ENCODE data around the gene SH3RF2. TPM values are rescaled to one million over a fixed set of nuclear protein-coding genes. Genes with fewer than 3 reads are reported as not detected.
"Not testable (repeated sequence)": the region's sequence is repeated elsewhere in the genome, so short reads cannot be mapped to it uniquely, and the experiment has no call there.

The SH3RF2 gene, protein sequence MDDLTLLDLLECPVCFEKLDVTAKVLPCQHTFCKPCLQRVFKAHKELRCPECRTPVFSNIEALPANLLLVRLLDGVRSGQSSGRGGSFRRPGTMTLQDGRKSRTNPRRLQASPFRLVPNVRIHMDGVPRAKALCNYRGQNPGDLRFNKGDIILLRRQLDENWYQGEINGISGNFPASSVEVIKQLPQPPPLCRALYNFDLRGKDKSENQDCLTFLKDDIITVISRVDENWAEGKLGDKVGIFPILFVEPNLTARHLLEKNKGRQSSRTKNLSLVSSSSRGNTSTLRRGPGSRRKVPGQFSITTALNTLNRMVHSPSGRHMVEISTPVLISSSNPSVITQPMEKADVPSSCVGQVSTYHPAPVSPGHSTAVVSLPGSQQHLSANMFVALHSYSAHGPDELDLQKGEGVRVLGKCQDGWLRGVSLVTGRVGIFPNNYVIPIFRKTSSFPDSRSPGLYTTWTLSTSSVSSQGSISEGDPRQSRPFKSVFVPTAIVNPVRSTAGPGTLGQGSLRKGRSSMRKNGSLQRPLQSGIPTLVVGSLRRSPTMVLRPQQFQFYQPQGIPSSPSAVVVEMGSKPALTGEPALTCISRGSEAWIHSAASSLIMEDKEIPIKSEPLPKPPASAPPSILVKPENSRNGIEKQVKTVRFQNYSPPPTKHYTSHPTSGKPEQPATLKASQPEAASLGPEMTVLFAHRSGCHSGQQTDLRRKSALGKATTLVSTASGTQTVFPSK
- not detected in 2 replicates for total RNA-seq (2014; rRNA removed; shearing (Covaris generic); ENCODE audit: low replicate concordance)

DNA sequence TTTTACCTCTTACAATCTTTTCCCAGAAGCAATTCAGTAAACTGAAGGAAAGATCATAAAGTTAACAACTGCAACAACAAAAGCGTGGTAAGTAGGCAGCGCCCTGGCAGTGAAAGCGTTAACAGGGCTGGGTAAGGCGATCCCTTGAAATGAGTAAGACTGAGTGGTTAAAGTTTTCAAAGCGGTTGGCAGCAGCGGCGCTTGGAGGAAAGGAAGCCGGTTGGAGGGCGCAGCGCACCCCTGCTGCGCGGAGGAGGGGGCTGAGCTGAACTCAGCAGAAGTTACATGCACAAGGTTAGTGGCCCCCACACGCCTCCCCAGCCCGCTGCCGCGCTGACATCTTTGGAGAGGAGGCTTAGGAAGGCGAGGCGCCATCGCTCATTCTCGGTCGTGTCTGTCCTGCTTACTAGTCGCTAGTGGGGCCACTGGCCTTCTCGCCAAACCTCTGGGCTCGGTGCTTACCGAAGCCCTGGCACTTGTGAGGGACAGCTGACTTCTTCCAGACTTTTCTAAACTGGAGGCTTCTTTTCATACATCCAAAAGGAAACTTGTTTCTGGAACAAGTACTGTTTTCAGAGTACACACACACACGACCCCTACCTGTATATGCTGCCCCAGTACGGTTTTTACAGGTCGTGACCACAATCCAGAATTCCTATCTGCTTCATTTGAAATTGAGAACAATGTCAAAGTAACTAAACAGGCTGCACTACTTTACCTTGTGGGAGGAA is at the start of gene SH3RF2:
SH3RF2 (plus strand) TSS at position 178 of the 731 bp plus-strand sequence. CDS start 1,351 bp downstream, outside the sequence.
- no peak within 1 kb of the TSS for H3K27ac ChIP-seq (ENCODE audit: low read length)
- no peaks in the 10 kb centered on the region for H3K4me1 ChIP-seq (ENCODE audit: low read length)
- H2AFZ ChIP-seq (ENCODE audit: low read length): no peak within 1 kb of the TSS
- no peak within 1 kb of the TSS for H3K4me2 ChIP-seq (ENCODE audit: low read depth, low read length, poor library complexity, severe bottlenecking)
- DNase-seq: no peak
- H4K20me1 ChIP-seq (ENCODE audit: insufficient read depth, low read depth, low read length): 0 out of 2 replicates have a peak, but pooled peaks cover 4% of the 10 kb centered on the region
- no peaks in the 10 kb centered on the region for H3K9me3 ChIP-seq (ENCODE audit: low read length)
- no peaks in the 10 kb centered on the region for H3K36me3 ChIP-seq (ENCODE audit: insufficient read depth, low read length)
- no peak within 1 kb of the TSS for H3K9ac ChIP-seq (ENCODE audit: low read length)
- no peaks in the 10 kb centered on the region for H3K27me3 ChIP-seq (ENCODE audit: low read length)
- H3K79me2 ChIP-seq (ENCODE audit: low read length): no peaks in the 10 kb centered on the region
- H3K9me2 ChIP-seq (replicated peaks; ENCODE audit: insufficient read depth, low read length): no peaks in the 10 kb centered on the region
- H3K4me3 ChIP-seq (ENCODE audit: low read length): no peak within 1 kb of the TSS

DNA sequence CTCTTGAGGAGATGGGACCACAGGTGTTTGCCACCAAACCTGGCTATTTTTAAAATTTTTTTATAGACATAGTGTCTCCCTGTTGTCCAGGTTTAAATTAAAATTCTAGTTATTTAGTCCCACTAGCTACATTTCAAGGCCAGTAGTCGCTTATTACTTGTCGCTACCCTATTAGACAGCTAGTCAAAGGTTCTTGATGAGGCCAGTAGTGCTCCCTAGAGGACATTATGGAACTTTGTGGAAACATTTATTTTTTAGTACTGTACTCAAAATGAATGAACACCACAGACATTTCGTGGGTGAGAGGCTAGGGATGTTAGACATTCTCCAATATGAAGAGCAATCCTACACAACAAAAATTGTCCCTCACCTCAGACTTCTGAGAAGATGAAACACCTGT is 49.2 kb upstream of the SH3RF2 start:
- Histone ChIP-seq H4K20me1 (ENCODE audit: insufficient read depth, low read depth, low read length) (no peaks in the 10 kb centered on the region), H3K79me2 (ENCODE audit: low read length) (no peaks in the 10 kb centered on the region), H3K4me1 (ENCODE audit: low read length) (no peaks in the 10 kb centered on the region), H3K4me2 (ENCODE audit: low read depth, low read length, poor library complexity, severe bottlenecking) (no peak overlapping the region), H3K9me3 (ENCODE audit: low read length) (no peaks in the 10 kb centered on the region), H3K27me3 (ENCODE audit: low read length) (no peaks in the 10 kb centered on the region), H3K36me3 (ENCODE audit: insufficient read depth, low read length) (no peaks in the 10 kb centered on the region), H3K27ac (ENCODE audit: low read length) (no peak overlapping the region), H3K9me2 (replicated peaks; ENCODE audit: insufficient read depth, low read length) (no peaks in the 10 kb centered on the region), H2AFZ (ENCODE audit: low read length) (no peak overlapping the region), H3K4me3 (ENCODE audit: low read length) (no peak overlapping the region), H3K9ac (ENCODE audit: low read length) (no peak overlapping the region)
- peak; percentile 25 for DNase-seq

DNA sequence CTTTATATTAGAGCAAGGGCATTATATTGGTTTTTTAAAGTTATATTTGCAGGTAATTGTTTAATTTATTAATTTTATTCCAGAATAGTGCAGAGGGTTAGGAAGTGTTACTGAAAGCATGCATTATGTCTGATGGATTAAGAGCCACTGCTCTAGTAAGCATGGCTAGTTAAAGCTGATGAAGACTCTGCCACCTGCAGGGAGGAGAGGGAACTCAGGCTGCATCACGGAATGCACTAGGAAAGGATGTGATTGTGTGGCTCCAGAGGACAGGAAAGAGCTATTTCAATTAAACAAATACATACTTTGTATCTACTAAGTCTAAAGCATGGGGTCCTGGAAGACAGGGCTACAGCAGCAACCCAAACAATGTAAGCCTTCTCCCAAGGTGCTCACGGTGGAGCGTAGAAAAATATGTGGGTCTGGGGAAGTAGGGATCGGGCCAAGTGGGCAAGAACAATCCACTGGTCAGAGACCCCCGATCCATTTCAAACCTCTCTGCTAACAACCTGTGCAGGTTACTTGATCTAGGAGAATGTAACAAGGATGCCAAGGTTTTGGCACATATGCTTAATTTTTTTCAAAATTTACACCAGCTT is 48.3 kb upstream of the SH3RF2 start:
- H2AFZ ChIP-seq (ENCODE audit: low read length): no peak overlapping the region
- no peaks in the 10 kb centered on the region for H3K4me1 ChIP-seq (ENCODE audit: low read length)

DNA sequence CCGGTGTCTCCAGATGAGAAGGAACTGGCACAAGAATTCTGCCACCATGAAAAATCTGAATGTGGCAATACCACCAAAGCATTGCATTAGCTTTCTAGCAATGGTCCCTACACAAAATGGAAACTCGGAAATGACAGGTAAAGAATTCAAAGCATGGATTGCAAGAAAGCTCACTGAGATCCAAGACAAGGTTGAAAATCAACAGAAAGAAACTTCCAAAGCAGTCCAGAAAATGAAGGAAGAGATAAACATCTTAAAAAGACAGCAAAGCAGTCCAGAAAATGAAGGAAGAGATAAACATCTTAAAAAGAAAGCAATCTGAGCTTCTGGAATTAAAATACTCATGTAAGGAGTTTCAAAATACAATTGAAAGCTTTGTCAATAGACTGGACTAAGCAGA is 46.8 kb upstream of the SH3RF2 start:
- no peak for DNase-seq
- H2AFZ ChIP-seq (ENCODE audit: low read length): no peak overlapping the region
- H3K9me2 ChIP-seq (replicated peaks; ENCODE audit: insufficient read depth, low read length): no peaks in the 10 kb centered on the region
- no peaks in the 10 kb centered on the region for H3K9me3 ChIP-seq (ENCODE audit: low read length)
- no peaks in the 10 kb centered on the region for H3K27me3 ChIP-seq (ENCODE audit: low read length)
- no peaks in the 10 kb centered on the region for H4K20me1 ChIP-seq (ENCODE audit: insufficient read depth, low read depth, low read length)
- H3K4me2 ChIP-seq (ENCODE audit: low read depth, low read length, poor library complexity, severe bottlenecking): no peak overlapping the region
- H3K27ac ChIP-seq (ENCODE audit: low read length): no peak overlapping the region
- H3K36me3 ChIP-seq (ENCODE audit: insufficient read depth, low read length): no peaks in the 10 kb centered on the region
- H3K4me3 ChIP-seq (ENCODE audit: low read length): no peak overlapping the region
- no peaks in the 10 kb centered on the region for H3K79me2 ChIP-seq (ENCODE audit: low read length)
- H3K4me1 ChIP-seq (ENCODE audit: low read length): no peaks in the 10 kb centered on the region
- no peak overlapping the region for H3K9ac ChIP-seq (ENCODE audit: low read length)

More for the DNA sequence above, 48.3 kb upstream of the SH3RF2 start:
- Histone ChIP-seq H4K20me1 (ENCODE audit: insufficient read depth, low read depth, low read length) (no peaks in the 10 kb centered on the region), H3K9me2 (replicated peaks; ENCODE audit: insufficient read depth, low read length) (no peaks in the 10 kb centered on the region), H3K36me3 (ENCODE audit: insufficient read depth, low read length) (no peaks in the 10 kb centered on the region), H3K27ac (ENCODE audit: low read length) (no peak overlapping the region), H3K4me2 (ENCODE audit: low read depth, low read length, poor library complexity, severe bottlenecking) (no peak overlapping the region), H3K9me3 (ENCODE audit: low read length) (no peaks in the 10 kb centered on the region), H3K79me2 (ENCODE audit: low read length) (no peaks in the 10 kb centered on the region), H3K4me3 (ENCODE audit: low read length) (no peak overlapping the region), H3K27me3 (ENCODE audit: low read length) (no peaks in the 10 kb centered on the region), H3K9ac (ENCODE audit: low read length) (no peak overlapping the region)
- peak; percentile 66 for DNase-seq

DNA sequence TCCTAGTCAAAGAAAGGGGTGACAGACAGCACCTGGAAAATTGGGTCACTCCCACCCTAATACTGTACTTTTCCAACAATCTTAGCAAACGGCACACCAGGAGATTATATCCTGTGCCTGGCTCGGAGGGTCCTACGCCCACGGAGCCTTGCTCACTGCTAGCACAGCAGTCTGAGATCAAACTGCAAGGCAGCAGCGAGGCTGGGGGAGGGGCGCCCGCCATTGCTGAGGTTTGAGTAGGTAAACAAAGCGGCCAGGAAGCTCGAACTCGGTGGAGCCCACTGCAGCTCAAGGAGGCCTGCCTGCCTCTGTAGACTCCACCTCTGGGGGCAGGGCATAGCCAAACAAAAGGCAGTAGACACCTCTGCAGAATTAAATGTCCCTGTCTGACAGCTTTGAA is 45.0 kb upstream of the SH3RF2 start:
- H3K9me2 ChIP-seq (replicated peaks; ENCODE audit: insufficient read depth, low read length); H3K27me3 ChIP-seq (ENCODE audit: low read length); DNase-seq; H3K36me3 ChIP-seq (ENCODE audit: insufficient read depth, low read length); H4K20me1 ChIP-seq (ENCODE audit: insufficient read depth, low read depth, low read length); H3K79me2 ChIP-seq (ENCODE audit: low read length); H3K4me1 ChIP-seq (ENCODE audit: low read length); H3K4me2 ChIP-seq (ENCODE audit: low read depth, low read length, poor library complexity, severe bottlenecking); H3K9ac ChIP-seq (ENCODE audit: low read length); H3K9me3 ChIP-seq (ENCODE audit: low read length); H3K4me3 ChIP-seq (ENCODE audit: low read length); H2AFZ ChIP-seq (ENCODE audit: low read length); H3K27ac ChIP-seq (ENCODE audit: low read length): not testable (repeated sequence)

DNA sequence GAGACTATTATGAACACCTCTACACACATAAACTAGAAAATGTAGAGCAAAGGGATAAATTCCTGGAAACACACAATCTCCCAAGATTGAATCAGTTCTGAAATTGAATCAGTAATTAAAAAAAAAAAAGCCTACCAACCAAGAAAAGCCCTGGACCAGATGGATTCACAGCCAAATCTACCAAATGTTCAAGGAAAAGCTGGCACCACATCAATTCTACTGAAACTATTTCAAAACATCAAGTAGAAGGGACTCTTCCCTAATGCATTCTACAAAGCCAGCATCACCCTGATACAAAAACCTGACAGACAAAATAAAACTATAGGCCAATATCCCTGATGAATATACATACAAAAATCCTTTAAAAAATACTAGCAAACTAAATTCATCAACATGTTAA is 38.2 kb upstream of the SH3RF2 start:
- DNase-seq: no peak

DNA sequence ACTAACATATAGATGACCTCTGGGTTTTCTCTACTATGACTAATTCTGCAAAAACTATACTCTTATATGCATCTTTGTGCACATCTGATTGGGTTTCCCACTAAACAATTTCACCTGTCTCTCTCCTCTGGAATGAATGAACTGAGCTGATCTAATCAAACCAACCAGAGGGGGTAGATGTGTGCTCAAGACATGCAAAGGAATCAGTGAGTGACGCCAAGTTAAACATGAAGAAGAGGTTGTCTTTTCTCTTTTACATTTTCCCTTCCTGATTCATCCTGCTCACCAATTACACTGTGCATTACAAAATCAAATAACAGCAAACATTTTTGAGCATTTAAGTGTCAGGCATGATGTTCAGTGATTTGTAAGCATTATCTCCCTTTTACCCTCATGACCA is 34.0 kb upstream of the SH3RF2 start:
- Histone ChIP-seq H3K9me2 (replicated peaks; ENCODE audit: insufficient read depth, low read length) (no peaks in the 10 kb centered on the region), H3K9me3 (ENCODE audit: low read length) (no peaks in the 10 kb centered on the region), H3K4me2 (ENCODE audit: low read depth, low read length, poor library complexity, severe bottlenecking) (no peak overlapping the region), H3K36me3 (ENCODE audit: insufficient read depth, low read length) (no peaks in the 10 kb centered on the region), H3K4me1 (ENCODE audit: low read length) (no peaks in the 10 kb centered on the region), H3K27me3 (ENCODE audit: low read length) (no peaks in the 10 kb centered on the region), H3K9ac (ENCODE audit: low read length) (no peak overlapping the region), H3K27ac (ENCODE audit: low read length) (no peak overlapping the region), H2AFZ (ENCODE audit: low read length) (no peak overlapping the region), H3K79me2 (ENCODE audit: low read length) (no peaks in the 10 kb centered on the region), H3K4me3 (ENCODE audit: low read length) (no peak overlapping the region), H4K20me1 (ENCODE audit: insufficient read depth, low read depth, low read length) (no peaks in the 10 kb centered on the region)
- DNase-seq: no peak

More for the DNA sequence above, 38.2 kb upstream of the SH3RF2 start:
- Histone ChIP-seq H3K27ac (ENCODE audit: low read length) (no peak overlapping the region), H3K36me3 (ENCODE audit: insufficient read depth, low read length) (no peaks in the 10 kb centered on the region), H3K4me2 (ENCODE audit: low read depth, low read length, poor library complexity, severe bottlenecking) (no peak overlapping the region), H3K4me1 (ENCODE audit: low read length) (no peaks in the 10 kb centered on the region), H4K20me1 (ENCODE audit: insufficient read depth, low read depth, low read length) (no peaks in the 10 kb centered on the region), H3K4me3 (ENCODE audit: low read length) (no peak overlapping the region), H3K9me3 (ENCODE audit: low read length) (no peaks in the 10 kb centered on the region), H3K79me2 (ENCODE audit: low read length) (no peaks in the 10 kb centered on the region), H3K27me3 (ENCODE audit: low read length) (no peaks in the 10 kb centered on the region), H2AFZ (ENCODE audit: low read length) (no peak overlapping the region), H3K9ac (ENCODE audit: low read length) (no peak overlapping the region), H3K9me2 (replicated peaks; ENCODE audit: insufficient read depth, low read length) (no peaks in the 10 kb centered on the region)
